Stimulated activated CD4-positive, alpha-beta T cell treated with anti-CD3 and anti-CD28 coated beads, TNF-alpha, amount 100 ng/mL, for 1 hour (primary cell): ENCODE measurements around the gene IBTK.
"Not testable (repeated sequence)": the region's sequence is repeated elsewhere in the genome, so short reads cannot be mapped to it uniquely, and the experiment has no call there.

Source experiments
- DNase-seq, 3 donors: peaks; one replicate each; pipeline ENCODE4 v3.0.0-alpha.2; 2020; ENCODE audit warnings: low read depth in 3 of 3, low spot score in 1 of 3

Gene IBTK

DNA sequence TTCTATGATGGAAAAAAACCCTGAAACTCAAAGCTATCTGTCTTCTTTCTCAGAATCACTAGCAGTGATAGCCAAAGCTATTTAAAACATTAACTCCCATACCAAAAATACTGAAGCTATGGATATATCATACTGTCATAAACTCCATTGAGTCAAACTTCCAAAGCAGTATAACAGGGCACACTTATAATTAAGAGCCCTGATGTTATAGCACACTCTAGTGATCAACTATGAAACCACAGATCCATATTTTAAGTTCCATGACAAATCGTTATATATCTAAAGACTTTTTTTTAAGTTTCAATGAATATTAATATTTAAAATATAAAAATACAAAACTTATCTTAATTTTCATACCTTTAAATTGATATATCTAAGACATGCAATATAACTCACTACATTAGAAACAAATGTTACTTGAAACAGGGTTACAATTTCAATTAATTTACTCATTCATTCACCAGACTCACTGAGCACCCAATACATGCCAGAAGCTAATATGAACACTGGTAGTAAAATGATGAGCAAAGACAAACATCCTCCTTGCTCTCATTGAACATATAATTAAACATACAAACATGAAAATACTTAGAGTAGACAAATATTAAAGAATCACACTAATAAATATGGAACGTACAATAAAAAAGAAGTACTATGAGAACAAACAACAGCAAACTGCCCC lies 69.3 kb downstream of the IBTK start:
- DNase-seq: no peak

DNA sequence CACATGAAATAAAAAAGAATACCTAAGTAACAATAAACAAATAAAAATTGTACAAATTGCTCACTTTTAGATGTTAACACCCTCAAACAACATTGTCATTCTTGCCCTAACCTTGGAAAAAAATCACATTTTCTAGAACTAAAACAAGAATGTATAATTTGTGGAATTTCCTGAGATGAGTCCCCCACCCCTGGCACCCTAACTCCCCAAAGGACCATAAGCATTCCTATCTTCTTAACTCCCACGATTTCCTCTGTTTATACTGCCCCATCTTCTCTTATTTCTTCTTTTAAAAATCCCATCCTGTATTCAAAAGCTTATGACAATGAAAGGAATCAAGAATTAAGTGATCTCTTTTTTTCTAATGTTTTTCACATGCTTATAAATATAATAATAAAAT lies 70.9 kb downstream of the IBTK start:
- no peak for DNase-seq

DNA sequence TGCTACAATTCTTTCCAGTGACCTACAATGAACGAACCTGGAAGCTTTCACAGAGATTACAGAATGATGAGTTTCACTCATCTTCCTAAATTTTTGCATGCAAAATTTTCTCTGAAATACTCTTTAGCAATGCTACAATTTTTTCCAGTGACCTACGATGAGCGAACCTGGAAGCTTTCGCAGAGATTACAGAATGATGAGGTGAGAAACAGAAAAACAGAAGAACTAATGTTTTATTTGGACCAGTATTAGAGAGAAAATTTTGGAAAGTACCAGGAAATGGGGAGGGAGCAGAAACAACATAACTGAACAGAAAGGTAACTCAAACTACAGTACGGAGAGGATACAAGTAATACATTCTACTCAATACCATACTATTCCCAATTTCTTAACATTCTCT lies 75.0 kb downstream of the IBTK start:
- no peak for DNase-seq

GRCh38 chr6:82169138-82169876 lies 78.2 kb downstream of the IBTK start:
- no peak for DNase-seq

DNA sequence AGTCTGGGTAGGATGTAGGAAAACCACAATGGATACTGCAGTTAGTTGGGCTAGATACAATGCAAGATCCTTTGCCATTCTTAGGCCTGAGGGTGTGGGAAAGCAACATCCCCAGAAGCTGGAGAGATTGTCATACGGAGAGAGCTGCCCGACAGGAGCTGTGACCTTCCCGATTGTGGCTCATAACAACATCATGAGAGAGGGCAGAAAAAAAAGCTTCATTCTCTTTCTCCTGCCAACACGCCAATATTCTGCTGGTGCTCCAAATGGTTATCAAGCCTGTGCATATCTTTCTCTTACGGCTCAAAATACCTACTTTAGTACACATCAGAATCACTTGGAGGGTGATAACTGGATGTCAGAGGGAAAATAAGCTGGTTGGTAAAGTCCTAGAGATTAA lies 81.1 kb downstream of the IBTK start:
- no peak for DNase-seq

- no peak for DNase-seq
These were observed 87.1 kb downstream of the IBTK start for GRCh38 chr6:82160255-82160990.

DNA sequence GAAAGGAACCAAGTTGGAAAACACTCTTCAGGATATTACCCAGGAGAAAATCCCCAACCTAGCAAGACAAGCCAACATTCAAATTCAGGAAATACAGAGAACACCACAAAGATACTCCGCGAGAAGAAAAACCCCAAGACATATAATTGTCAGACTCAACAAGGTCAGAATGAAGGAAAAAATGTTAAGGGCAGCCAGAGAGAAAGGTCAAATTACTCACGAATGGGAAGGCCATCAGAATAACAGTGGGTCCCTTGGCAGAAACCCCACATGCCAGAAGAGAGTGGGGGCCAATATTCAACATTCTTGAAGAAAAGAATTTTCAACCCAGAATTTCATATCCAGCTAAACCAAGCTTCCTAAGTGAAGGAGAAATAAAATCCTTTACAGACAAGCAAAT lies 94.8 kb downstream of the IBTK start:
- not testable (repeated sequence) for DNase-seq

- DNase-seq: not testable (repeated sequence)
These were observed 96.4 kb downstream of the IBTK start for GRCh38 chr6:82151147-82151546.

GRCh38 chr6:82145926-82146452 lies 101.6 kb downstream of the IBTK start:
- DNase-seq: no peak

DNA sequence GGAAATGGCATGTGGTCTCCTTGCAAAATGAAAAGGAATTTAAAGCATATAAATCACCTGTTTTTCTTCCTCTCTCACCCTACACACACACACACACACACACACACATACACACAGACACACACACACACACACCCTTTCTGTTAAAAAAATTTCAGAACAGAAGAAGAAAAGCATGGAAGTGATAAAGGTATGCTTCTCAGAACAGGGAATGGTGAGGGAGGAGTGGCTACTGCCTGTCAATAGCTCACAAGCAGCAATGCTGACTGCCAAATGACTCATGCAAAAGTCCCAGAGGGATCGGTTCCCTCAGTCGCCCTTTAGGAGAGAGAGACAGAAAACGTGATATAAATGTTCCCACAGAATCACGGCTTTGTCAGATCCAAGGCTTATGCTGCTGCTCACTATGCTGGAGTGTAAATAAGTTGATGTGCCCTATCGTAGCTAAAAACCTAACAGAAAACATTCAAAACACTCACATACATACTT lies 102.6 kb downstream of the IBTK start:
- DNase-seq: no peak

DNA sequence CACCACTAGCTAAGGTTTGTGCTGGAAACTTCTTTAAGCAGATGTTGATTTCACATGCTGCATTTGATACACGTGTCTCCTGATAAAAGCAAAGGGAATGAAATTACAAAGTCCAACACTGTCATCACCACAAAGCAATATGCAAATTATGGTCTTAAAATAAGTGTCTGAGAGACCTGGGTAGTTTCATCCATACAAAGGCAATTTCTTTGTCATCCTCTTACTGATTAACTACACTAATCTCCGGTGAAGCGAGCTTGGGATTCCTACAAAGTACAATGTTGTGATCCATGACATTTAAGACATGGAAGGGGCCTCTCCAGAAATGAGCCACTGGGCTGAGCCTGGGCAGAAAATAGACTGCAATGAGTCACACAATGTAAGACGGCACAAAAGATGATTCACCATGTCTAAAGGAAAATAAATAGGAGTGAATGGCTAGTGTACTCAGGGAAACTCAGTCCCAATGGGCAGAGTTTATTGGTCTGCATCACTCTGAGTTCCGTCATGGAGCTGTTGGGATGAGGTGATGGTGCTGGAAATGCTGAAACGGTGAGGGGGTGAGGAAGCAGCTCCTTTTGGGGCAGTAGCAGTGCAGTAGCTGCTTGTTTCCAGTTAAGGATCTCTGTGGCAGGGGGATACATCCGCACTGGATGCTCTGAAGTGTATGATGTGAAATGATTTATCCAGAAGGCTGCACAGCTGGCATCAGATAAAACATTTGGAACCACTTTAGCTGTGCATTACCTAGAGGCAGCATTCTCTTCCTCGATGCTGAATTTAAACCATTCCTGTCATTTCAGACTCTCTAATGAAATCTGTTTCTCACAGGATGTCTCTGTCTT lies 103.3 kb downstream of the IBTK start:
- DNase-seq: no peak

- DNase-seq: no peak
These were observed 104.5 kb downstream of the IBTK start for GRCh38 chr6:82143041-82143481.

DNA sequence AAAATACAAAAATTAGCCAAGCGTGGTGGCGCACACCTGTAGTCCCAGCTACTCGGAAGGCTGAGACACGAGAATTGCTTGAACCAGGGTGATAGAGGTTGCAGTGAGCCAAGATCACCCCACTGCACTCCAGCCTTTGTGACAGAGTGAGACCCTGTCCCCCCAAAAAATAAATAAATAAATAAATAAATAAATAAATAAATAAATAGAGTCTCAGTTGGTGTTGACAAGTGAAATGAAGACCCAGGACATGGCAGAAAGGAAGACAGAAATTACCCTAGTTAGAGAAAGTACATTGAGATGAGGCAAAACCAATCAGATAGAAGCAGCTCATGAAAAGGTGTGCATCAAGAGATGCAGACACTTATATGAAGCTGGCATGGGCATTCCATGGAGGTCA lies 105.0 kb downstream of the IBTK start:
- DNase-seq: no peak

- no peak for DNase-seq
These were observed 109.3 kb downstream of the IBTK start for GRCh38 chr6:82138075-82138791.

- no peak for DNase-seq
These were observed 116.1 kb downstream of the IBTK start for GRCh38 chr6:82131441-82131840.

- no peak for DNase-seq
These were observed 117.7 kb downstream of the IBTK start for GRCh38 chr6:82129797-82130196.

GRCh38 chr6:82128973-82129372 lies 118.6 kb downstream of the IBTK start:
- not testable (repeated sequence) for DNase-seq

- no peak for DNase-seq
These were observed 123.9 kb downstream of the IBTK start for GRCh38 chr6:82123632-82124031.
